Measurements from ENCODE around the gene EXT2.

The EXT2 gene

GRCh38 chr11:44143987-44144909 lies 48.8 kb downstream of the EXT2 start:
- Histone ChIP-seq H2AFZ (no peak overlapping the region), H3K79me2 (no peaks in the 10 kb centered on the region), H3K27me3 (ENCODE audit: control insufficient read depth, insufficient read depth, low read length) (no peaks in the 10 kb centered on the region), H3K9ac (no peak overlapping the region), H3K36me3 (ENCODE audit: control insufficient read depth, insufficient read depth, low read length) (no peaks in the 10 kb centered on the region), H3K27ac (no peak overlapping the region), H3K4me1 (no peaks in the 10 kb centered on the region), H3K4me3 (ENCODE audit: low read depth, low read length) (no peak overlapping the region), H3K4me2 (ENCODE audit: low read length) (no peak overlapping the region), H3K9me3 (ENCODE audit: control insufficient read depth, low read length) (no peaks in the 10 kb centered on the region)
- TF ChIP-seq, protein P1, sequence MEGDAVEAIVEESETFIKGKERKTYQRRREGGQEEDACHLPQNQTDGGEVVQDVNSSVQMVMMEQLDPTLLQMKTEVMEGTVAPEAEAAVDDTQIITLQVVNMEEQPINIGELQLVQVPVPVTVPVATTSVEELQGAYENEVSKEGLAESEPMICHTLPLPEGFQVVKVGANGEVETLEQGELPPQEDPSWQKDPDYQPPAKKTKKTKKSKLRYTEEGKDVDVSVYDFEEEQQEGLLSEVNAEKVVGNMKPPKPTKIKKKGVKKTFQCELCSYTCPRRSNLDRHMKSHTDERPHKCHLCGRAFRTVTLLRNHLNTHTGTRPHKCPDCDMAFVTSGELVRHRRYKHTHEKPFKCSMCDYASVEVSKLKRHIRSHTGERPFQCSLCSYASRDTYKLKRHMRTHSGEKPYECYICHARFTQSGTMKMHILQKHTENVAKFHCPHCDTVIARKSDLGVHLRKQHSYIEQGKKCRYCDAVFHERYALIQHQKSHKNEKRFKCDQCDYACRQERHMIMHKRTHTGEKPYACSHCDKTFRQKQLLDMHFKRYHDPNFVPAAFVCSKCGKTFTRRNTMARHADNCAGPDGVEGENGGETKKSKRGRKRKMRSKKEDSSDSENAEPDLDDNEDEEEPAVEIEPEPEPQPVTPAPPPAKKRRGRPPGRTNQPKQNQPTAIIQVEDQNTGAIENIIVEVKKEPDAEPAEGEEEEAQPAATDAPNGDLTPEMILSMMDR (IDR thresholded peaks at IDR 0.05), result no peak

DNA sequence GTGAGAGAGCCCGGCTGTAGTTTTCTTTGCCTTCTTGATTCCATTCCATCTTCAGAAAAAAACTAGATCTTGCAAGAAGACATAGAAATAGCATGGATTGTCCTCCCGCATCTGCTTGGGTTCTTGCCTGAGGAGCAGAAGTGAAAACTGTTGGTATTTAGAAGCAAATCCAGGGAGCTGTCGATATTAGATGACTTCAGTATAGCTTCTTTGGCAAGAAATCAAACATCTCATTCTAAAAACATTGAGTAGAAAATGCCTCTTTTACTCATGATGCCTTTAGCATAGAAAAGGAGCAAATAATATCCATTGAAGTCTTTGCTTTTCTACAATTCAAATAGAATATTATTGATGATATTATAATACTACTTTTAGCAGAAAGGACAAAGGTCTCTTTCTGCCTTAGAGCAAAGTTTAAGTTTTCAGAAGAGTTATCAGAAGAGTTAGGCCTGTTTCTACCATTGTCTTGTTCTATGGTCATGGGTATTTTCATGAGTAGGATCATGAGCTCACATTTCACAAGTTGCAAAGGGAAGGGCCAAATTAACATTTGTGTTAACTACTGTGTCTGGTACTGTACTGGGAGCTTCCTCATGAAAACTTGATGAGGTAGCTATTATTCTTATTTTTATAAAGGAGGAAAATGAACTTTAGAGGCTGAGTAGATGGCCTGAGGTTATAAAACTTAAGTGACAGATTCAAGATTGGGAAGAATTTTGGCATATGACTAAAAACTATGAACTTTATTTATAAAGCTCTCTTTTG lies 49.7 kb downstream of the EXT2 start:
- no peak overlapping the region for H3K27ac ChIP-seq

GRCh38 chr11:44146931-44147330 lies 51.5 kb downstream of the EXT2 start:
- Histone ChIP-seq H3K4me3 (ENCODE audit: low read depth, low read length) (no peak overlapping the region), H3K4me2 (ENCODE audit: low read length) (no peak overlapping the region), H3K79me2 (no peaks in the 10 kb centered on the region), H3K4me1 (no peaks in the 10 kb centered on the region), H3K36me3 (ENCODE audit: control insufficient read depth, insufficient read depth, low read length) (no peaks in the 10 kb centered on the region), H3K27ac (no peak overlapping the region), H3K9me3 (ENCODE audit: control insufficient read depth, low read length) (no peaks in the 10 kb centered on the region), H3K9ac (no peak overlapping the region), H2AFZ (no peak overlapping the region), H3K27me3 (ENCODE audit: control insufficient read depth, insufficient read depth, low read length) (no peaks in the 10 kb centered on the region)
- TF ChIP-seq, protein P1 (IDR thresholded peaks at IDR 0.05), result no peak

More for the DNA sequence above, 49.7 kb downstream of the EXT2 start:
- H3K36me3 ChIP-seq (ENCODE audit: control insufficient read depth, insufficient read depth, low read length), result no peaks in the 10 kb centered on the region
- H3K79me2 ChIP-seq, result no peaks in the 10 kb centered on the region
- H3K9ac ChIP-seq, result no peak overlapping the region
- H2AFZ ChIP-seq, result no peak overlapping the region
- no peak overlapping the region for H3K4me3 ChIP-seq (ENCODE audit: low read depth, low read length)
- H3K27me3 ChIP-seq (ENCODE audit: control insufficient read depth, insufficient read depth, low read length), result no peaks in the 10 kb centered on the region
- H3K4me2 ChIP-seq (ENCODE audit: low read length), result no peak overlapping the region
- H3K9me3 ChIP-seq (ENCODE audit: control insufficient read depth, low read length), result no peaks in the 10 kb centered on the region
- no peaks in the 10 kb centered on the region for H3K4me1 ChIP-seq
- TF ChIP-seq, protein P1 (IDR thresholded peaks at IDR 0.05), result no peak

GRCh38 chr11:44147751-44148150 lies 52.3 kb downstream of the EXT2 start:
- H3K27me3 ChIP-seq (ENCODE audit: control insufficient read depth, insufficient read depth, low read length), result no peaks in the 10 kb centered on the region
- TF ChIP-seq, protein P1 (IDR thresholded peaks at IDR 0.05), result no peak
- H3K9me3 ChIP-seq (ENCODE audit: control insufficient read depth, low read length), result no peaks in the 10 kb centered on the region
- H3K4me2 ChIP-seq (ENCODE audit: low read length), result no peak overlapping the region
- no peak overlapping the region for H3K4me3 ChIP-seq (ENCODE audit: low read depth, low read length)
- H3K36me3 ChIP-seq (ENCODE audit: control insufficient read depth, insufficient read depth, low read length), result no peaks in the 10 kb centered on the region
- H3K9ac ChIP-seq, result no peak overlapping the region
- H2AFZ ChIP-seq, result no peak overlapping the region
- H3K79me2 ChIP-seq, result no peaks in the 10 kb centered on the region
- H3K4me1 ChIP-seq, result no peaks in the 10 kb centered on the region
- H3K27ac ChIP-seq, result no peak overlapping the region
